Activated CD4-positive, alpha-beta T cell treated with anti-CD3 and anti-CD28 coated beads for 36 hours (primary cell): ENCODE data around the gene SLC8B1. TPM values are rescaled to one million over a fixed set of nuclear protein-coding genes. Genes with fewer than 3 reads are reported as not detected.

Experiments
- ATAC-seq: fragments of 200-7000 bp; cut with Tn5 transposase; one replicate; pipeline ENCODE4 v1.10.0; 2021; ENCODE audit warnings: mild to moderate bottlenecking, moderate library complexity
- CTCF ChIA-PET: fragments of 350-600 bp; sonication (Branson Sonifier 250); formaldehyde crosslinking; loops from one replicate; lab custom pipeline; 2021; ENCODE audit warnings: antibody characterized with exemption; lab: Charles Lee
- POLR2A ChIA-PET: fragments of 350-600 bp; sonication (Branson Sonifier 250); formaldehyde crosslinking; loops from one replicate; lab custom pipeline; 2021; ENCODE audit warnings: antibody characterized with exemption, inconsistent platforms; lab: Charles Lee
- DNase-seq: peaks from one replicate; pipeline ENCODE4 v3.0.0-alpha.2; 2020
- H3K27ac Mint-ChIP-seq: one replicate; pipeline ENCODE4 v1.8.0; 2021; ENCODE audit warnings: mixed read lengths
- H3K27me3 Mint-ChIP-seq: one replicate; pipeline ENCODE4 v1.8.0; 2021; ENCODE audit warnings: mixed read lengths
- H3K36me3 Mint-ChIP-seq: one replicate; pipeline ENCODE4 v1.8.0; 2021; ENCODE audit warnings: low read depth, mixed read lengths
- H3K4me1 Mint-ChIP-seq: one replicate; pipeline ENCODE4 v1.8.0; 2021; ENCODE audit warnings: mixed read lengths
- H3K4me3 Mint-ChIP-seq: one replicate; pipeline ENCODE4 v1.8.0; 2021; ENCODE audit warnings: mild to moderate bottlenecking, moderate library complexity, mixed read lengths
- H3K9me3 Mint-ChIP-seq: one replicate; pipeline ENCODE4 v1.8.0; 2021; ENCODE audit warnings: low read depth, mixed read lengths
- intact Hi-C, 2 experiments: fragments of 100-400 bp; cut with DNase I in 1 of 2; cut with micrococcal nuclease in 1 of 2; formaldehyde crosslinking; loops; one replicate each; pipeline versions ENCODE4 v1.14.2 to v1.15.1; 2022 to 2024; cut with DNase I, micrococcal nuclease
- total RNA-seq, 2 experiments: library from RNA; stranded (reverse); gene quantifications; one replicate each; pipeline ENCODE4 v1.2.3, GENCODE V29; 2021

Gene SLC8B1
- total RNA-seq, 2 experiments from 2014 or later = 17.9 to 19.4 TPM

DNA sequence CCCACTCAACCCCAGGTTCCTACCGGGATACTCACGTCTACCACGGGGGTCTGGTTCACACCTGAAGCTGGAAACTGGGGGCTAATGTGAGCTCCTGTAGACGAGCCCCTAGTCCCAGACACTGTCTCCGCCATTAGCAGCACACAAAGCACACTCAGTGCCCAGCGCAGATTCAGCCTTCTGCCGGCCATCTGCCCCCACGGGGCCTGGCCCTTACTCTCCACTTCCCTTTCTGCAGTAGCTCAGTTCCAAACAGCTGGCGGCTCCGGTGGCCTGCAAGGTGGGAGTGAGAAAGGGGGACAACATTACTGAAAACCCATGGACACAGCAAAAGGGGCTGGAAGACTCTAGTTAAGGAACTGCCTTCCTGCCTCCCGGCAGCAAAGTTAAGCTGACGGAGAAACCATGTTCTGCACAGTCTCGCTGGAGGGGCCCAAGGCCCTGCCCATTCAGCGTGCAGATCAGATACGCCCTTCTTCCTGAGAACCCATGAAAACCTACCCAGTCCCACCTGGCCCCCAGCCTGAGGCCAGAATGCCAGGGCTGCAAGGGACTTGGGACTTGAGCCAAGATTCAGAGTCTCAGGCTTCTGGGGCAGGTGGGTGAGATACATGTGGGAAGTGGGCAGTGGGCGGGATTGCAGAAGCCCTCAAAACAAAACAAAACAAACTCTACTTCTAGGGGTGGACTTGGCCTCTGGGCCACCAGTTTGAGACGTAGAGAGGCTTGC is 2.1 kb downstream of the SLC8B1 start:
- ATAC-seq (no peak), DNase-seq (no peak)
- H3K9me3 Mint-ChIP-seq = no peaks in the 10 kb centered on the region
- POLR2A ChIA-PET = interaction anchor here (0.8 kb wide), 1 partner anchor 34 kb away, joined by 3 read pairs; no protein-coding TSS in a partner anchor
- intact Hi-C loops = loop anchor here in 1 of 2 experiments (10.0 kb wide), 1 partner anchor 148 kb away; the partner anchor contains the start of genes DDX54 and RITA1
- H3K4me1 Mint-ChIP-seq = peaks cover 28% of the 10 kb centered on the region
- peak overlapping the region; percentile 89 for H3K4me3 Mint-ChIP-seq
- H3K27me3 Mint-ChIP-seq = no peaks in the 10 kb centered on the region
- H3K36me3 Mint-ChIP-seq = peaks cover 18% of the 10 kb centered on the region
- peak overlapping the region; percentile 4 for H3K27ac Mint-ChIP-seq
- CTCF ChIA-PET = interaction anchor here (0.6 to 1.3 kb wide), 4 partner anchors 9 to 739 kb away, joined by 3 to 4 read pairs (median 3); no protein-coding TSS in a partner anchor

DNA sequence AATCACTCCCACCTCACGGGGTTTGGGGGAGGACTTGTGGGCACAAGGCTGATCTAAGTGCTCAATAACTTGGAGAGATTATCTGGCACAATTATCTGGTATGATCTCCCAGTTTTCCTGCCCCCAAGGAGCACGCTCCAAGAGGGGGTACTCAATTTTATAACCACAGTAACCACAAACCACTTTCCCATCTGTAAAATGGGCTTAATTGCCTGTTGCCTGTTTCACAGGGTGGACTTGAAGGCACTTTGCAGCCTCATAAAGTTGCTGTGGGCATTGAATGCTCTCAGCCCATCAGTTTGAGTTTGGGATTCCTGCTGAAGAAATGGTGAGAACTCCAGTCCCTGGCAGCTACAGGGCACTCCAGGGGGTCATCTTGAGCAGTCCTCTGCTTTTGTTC is 4.4 kb downstream of the SLC8B1 start:
- CTCF ChIA-PET = no interaction called here

DNA sequence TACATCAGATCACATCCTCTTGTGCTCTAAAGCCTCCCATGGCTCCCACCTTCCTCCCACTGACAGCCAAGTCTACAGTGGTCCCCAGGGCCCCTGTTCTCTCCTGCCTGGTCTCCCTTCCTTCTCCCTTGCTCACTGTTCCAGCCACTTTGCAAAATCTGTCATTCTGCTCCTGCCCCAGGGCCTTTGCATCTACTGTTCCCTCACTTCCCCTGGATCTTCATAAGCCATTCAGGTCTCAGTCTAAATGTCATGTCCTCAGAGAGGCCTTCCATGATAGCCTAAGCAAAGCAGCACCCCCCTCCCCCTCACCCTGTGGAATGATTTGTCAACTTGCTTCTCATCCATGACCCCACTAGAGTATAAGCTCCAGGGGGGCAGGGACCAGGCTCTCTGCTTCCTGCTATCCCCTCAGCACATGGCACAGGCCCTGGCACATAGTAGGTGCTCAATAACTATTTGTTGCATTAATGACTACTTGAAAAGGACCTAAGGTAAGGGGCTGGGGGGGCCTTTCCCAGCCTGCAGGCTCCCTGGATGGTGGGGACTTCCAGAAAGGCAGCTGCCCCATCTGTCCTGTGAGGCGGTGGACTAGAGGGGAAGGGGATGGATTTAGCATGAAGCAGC is 5.0 kb downstream of the SLC8B1 start:
- DNase-seq = no peak
- Mint-ChIP-seq H3K4me1 (peaks cover 33% of the 10 kb centered on the region), H3K27me3 (no peaks in the 10 kb centered on the region), H3K4me3 (no peak overlapping the region), H3K36me3 (peaks cover 29% of the 10 kb centered on the region), H3K9me3 (no peaks in the 10 kb centered on the region), H3K27ac (no peak overlapping the region)
- ChIA-PET CTCF (no interaction called here), POLR2A (no interaction called here)
- no peak for ATAC-seq
- intact Hi-C loops = loop anchor here in 1 of 2 experiments (10.0 kb wide), 1 partner anchor 145 kb away; the partner anchor contains the start of genes DDX54 and RITA1

More for the DNA sequence above, 4.4 kb downstream of the SLC8B1 start:
- H3K4me3 Mint-ChIP-seq = no peak overlapping the region
- H3K27ac Mint-ChIP-seq = no peak overlapping the region
- no peaks in the 10 kb centered on the region for H3K27me3 Mint-ChIP-seq
- ATAC-seq (no peak), DNase-seq (no peak)
- H3K9me3 Mint-ChIP-seq = no peaks in the 10 kb centered on the region
- H3K4me1 Mint-ChIP-seq = peaks cover 31% of the 10 kb centered on the region
- intact Hi-C loops = loop anchor here in 1 of 2 experiments (10.0 kb wide), 1 partner anchor 146 kb away; the partner anchor contains the start of genes DDX54 and RITA1
- POLR2A ChIA-PET = no interaction called here
- peaks cover 26% of the 10 kb centered on the region for H3K36me3 Mint-ChIP-seq

DNA sequence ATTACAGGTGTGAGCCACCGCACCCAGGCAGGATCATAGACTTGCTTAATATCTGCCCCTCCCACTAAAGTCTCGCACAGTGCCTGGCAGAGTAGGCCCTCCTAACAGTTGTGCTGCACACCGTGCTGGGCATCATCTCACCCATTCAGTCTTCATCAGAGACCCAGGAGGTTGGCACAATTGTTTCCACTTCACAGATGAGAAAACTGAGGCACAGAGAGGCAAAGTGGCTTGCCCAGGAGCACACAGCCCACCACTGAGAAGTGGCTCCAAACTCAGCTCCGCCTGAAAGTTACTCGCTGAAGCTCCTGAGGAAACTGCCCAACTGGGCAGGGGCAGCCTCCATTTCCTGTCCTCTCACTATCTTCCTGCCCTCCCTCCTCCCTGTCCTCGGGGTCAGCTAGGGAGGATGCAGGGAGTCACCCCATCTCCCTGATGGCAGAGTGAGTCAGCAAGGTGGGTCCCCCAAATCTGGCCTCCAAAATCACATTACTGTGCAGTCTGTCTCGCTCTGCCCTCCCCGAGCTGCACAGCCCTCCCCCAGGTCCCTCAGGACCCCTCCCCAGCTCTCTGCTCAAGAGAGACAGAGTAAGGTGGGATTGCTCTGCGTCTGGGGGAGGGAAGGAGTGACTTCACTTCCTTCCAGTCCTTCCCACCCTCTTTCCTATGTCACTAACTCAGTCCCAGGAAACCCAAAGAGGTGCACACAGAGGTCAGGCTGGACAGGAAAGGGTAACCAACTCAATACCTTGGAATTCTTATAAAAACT is 5.7 kb downstream of the SLC8B1 start:
- ATAC-seq (no peak), DNase-seq (no peak)
- H3K27me3 Mint-ChIP-seq = no peaks in the 10 kb centered on the region
- CTCF ChIA-PET = no interaction called here
- H3K4me3 Mint-ChIP-seq = no peak overlapping the region
- peaks cover 34% of the 10 kb centered on the region for H3K4me1 Mint-ChIP-seq
- intact Hi-C loops = no loop called here
- no peak overlapping the region for H3K27ac Mint-ChIP-seq
- POLR2A ChIA-PET = no interaction called here
- no peaks in the 10 kb centered on the region for H3K9me3 Mint-ChIP-seq
- H3K36me3 Mint-ChIP-seq = peaks cover 33% of the 10 kb centered on the region

DNA sequence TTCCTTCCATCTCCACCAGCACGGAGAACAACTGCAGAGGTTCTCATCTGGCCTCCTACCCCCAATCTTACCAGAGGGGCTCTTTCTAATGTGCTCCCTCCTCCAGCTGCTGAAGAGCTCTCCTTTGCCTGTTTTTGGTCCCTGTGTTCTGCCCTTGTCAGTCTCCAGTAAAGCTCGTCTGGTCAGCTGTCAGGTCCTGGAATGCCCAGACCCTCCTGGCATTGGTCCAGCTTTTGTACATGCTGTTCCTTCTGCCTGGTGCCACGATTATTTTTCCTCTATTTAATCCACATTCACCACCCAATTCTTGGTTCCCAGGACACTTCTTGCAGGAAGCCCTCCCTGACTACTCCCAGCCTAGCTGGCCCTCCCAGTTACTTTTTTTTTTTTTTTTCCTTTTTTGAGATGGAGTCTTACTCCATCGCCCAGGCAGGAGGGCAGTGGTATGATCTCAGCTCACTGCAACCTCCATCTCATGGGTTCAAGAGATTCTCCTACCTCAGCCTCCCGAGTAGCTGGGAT is 6.5 kb downstream of the SLC8B1 start:
- no peak for ATAC-seq
- DNase-seq = no peak
- POLR2A ChIA-PET = no interaction called here
- H3K4me3 Mint-ChIP-seq = no peak overlapping the region
- H3K9me3 Mint-ChIP-seq = no peaks in the 10 kb centered on the region
- CTCF ChIA-PET = no interaction called here
- H3K27ac Mint-ChIP-seq = no peak overlapping the region
- H3K36me3 Mint-ChIP-seq = peaks cover 36% of the 10 kb centered on the region
- intact Hi-C loops = no loop called here
- H3K4me1 Mint-ChIP-seq = peaks cover 34% of the 10 kb centered on the region
- no peaks in the 10 kb centered on the region for H3K27me3 Mint-ChIP-seq

DNA sequence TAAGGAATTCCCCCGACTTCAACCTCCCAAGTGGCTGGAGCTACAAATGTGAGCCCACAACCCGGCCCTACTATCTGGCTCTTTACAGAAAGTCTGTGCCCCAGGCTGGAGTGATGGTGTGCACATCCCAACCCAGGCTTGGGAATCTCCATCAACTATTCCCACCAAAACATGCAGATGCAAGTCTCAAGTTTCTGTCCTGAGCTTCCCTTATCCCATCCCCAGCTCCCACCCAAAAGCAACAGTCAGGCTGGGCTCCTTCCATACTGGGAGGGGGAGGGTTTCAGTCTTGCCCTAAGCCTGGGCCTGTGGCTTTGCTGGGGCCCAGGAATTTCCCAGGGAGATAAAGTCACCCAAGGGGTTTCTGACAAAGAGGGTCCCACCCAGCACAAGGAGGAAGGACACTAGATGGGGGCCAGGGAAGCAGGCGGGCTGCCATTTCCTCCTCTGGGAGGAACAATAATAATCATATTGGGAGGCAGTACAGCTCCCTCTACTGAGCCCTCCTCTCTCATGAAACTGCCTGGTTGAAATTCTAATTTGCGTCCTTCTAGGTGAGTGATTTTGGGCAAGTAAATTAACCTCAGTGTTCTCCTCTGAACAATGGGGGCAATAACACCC is 8.0 kb downstream of the SLC8B1 start:
- POLR2A ChIA-PET = no interaction called here

DNA sequence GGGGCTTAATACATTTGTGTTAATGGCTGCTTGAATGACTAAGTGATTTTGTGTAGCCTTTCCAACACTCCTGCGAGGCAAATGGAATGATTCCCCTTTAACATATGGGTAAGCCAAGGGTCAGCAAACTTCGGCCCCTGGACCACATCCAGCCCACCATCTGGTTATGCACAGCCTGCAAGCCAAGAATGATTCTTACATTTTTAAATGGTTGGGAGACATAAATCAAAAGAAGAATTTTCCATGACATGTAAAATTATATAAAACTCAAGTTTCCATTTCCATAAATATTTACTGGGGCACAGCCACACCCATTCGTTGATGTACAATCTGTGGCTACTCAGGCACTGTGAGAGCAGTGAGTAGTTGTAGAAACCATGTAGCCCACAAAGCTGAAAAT is 9.0 kb downstream of the SLC8B1 start:
- DNase-seq (no peak), ATAC-seq (no peak)
- H3K4me1 Mint-ChIP-seq = peaks cover 22% of the 10 kb centered on the region
- no peak overlapping the region for H3K4me3 Mint-ChIP-seq
- CTCF ChIA-PET = no interaction called here
- no peak overlapping the region for H3K27ac Mint-ChIP-seq
- POLR2A ChIA-PET = no interaction called here
- H3K27me3 Mint-ChIP-seq = no peaks in the 10 kb centered on the region
- intact Hi-C loops = no loop called here
- H3K36me3 Mint-ChIP-seq = peaks cover 37% of the 10 kb centered on the region
- peaks cover 10% of the 10 kb centered on the region for H3K9me3 Mint-ChIP-seq

More for the DNA sequence above, 8.0 kb downstream of the SLC8B1 start:
- peaks cover 36% of the 10 kb centered on the region for H3K36me3 Mint-ChIP-seq
- DNase-seq = no peak
- intact Hi-C loops = no loop called here
- peaks cover 24% of the 10 kb centered on the region for H3K4me1 Mint-ChIP-seq
- H3K9me3 Mint-ChIP-seq = peaks cover 8% of the 10 kb centered on the region
- CTCF ChIA-PET = no interaction called here
- H3K27me3 Mint-ChIP-seq = no peaks in the 10 kb centered on the region
- H3K4me3 Mint-ChIP-seq = no peak overlapping the region
- H3K27ac Mint-ChIP-seq = peak overlapping the region; percentile 33
- no peak for ATAC-seq

DNA sequence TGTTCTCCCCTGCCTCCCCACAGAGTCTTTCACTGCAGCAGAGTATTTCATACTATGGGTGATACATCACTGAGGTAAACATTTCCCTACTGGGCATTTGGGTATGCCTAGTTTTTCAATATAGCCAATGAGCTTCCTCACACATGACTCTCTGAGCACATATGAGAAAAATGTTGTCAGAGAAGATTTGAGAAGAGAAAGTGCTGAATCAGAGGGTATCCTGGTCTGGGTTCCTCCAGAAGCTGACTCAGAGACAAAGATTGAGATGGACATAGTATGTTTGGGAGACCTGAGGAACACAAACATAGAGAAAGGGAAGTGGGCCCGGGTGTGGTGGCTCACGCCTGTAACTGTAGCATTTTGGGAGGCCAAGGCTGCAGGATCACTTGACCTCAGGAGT is 12.6 kb downstream of the SLC8B1 start:
- peak overlapping the region; percentile 13 for H3K27ac Mint-ChIP-seq
- H3K4me3 Mint-ChIP-seq = no peak overlapping the region
- CTCF ChIA-PET = interaction anchor here (0.6 to 0.7 kb wide), 2 partner anchors 8 to 126 kb away, joined by 3 read pairs; no protein-coding TSS in a partner anchor
- no peak for DNase-seq
- intact Hi-C loops = no loop called here
- POLR2A ChIA-PET = no interaction called here
- no peaks in the 10 kb centered on the region for H3K27me3 Mint-ChIP-seq
- peaks cover 11% of the 10 kb centered on the region for H3K4me1 Mint-ChIP-seq
- peaks cover 55% of the 10 kb centered on the region for H3K36me3 Mint-ChIP-seq
- peak; percentile 26 for ATAC-seq
- peaks cover 10% of the 10 kb centered on the region for H3K9me3 Mint-ChIP-seq

DNA sequence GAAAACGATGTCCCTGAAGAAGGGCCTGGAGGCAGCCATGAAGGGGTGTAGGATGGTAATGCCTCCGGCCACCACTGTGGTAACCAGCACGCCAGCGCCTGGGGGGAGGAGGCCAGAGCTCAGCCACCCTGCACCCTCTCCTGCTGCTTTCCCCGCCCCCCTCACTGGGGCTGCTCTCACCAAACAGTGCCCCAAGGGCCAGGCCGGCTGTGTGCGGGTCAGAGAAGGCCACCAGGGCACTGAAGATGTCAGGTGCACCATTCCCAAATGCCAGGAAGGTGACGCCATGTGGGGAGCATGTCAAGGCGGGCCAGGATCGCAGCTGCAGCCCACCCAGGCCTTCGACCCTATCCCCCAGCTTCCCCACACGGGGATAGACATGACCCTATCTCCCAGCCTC is 14.5 kb downstream of the SLC8B1 start:
- Mint-ChIP-seq H3K27ac (no peak overlapping the region), H3K36me3 (peaks cover 47% of the 10 kb centered on the region), H3K4me3 (no peak overlapping the region), H3K4me1 (peaks cover 8% of the 10 kb centered on the region), H3K27me3 (no peaks in the 10 kb centered on the region), H3K9me3 (peaks cover 10% of the 10 kb centered on the region)
- DNase-seq (no peak), ATAC-seq (no peak)
- CTCF ChIA-PET = no interaction called here
- intact Hi-C loops = no loop called here
- POLR2A ChIA-PET = no interaction called here

DNA sequence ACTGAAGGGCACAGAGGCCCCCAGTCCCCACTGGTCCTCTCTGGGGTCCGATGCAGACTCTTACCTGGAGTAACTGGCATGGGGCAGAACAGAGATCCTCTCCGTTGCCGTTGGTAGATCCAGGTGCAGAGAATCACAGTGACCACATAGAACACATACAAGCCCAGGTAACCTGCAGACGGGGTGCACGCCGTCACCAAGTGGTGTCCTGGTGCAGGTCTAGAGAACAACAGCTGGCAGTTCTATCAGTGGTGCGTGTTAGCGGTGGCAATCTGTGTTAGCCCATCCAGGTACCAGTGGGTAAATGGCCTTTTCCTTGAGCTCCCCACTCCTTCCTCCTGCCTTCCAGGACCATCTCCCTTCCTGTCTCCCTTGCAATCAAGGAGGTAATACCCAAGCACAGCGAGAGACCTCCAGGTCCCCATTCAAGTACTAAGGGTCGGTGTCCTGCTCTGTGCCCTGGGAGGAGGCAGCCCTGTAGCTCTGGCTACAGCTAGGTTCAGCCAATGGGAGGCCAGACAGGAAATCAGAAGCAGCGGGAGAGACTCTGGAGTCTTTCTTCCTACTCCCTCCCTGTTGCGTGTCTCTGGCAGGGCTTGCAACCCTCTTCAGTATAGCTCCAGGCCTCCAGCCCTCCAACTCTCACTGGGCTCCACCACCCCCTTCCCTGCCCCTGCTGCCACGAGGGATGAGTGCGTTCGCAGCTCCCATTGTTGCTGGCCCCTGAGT is 15.8 kb downstream of the SLC8B1 start:
- peaks cover 4% of the 10 kb centered on the region for H3K4me1 Mint-ChIP-seq
- no peak for ATAC-seq
- H3K9me3 Mint-ChIP-seq = peaks cover 10% of the 10 kb centered on the region
- DNase-seq = no peak
- intact Hi-C loops = no loop called here
- POLR2A ChIA-PET = no interaction called here
- H3K36me3 Mint-ChIP-seq = peaks cover 44% of the 10 kb centered on the region
- H3K4me3 Mint-ChIP-seq = no peak overlapping the region
- H3K27me3 Mint-ChIP-seq = no peaks in the 10 kb centered on the region
- no peak overlapping the region for H3K27ac Mint-ChIP-seq
- CTCF ChIA-PET = interaction anchor here (0.7 kb wide), 1 partner anchor 107 kb away, joined by 3 read pairs; no protein-coding TSS in a partner anchor
